HepG2 (cell line): ENCODE measurements around the gene KIRREL3. TPM values are rescaled to one million over a fixed set of nuclear protein-coding genes. Genes with fewer than 3 reads are reported as not detected.

ENCODE experiments used
- ATAC-seq: fragments of 200-7000 bp; cut with Tn5 transposase; 3 replicates; pipeline ENCODE4 v1.9.1; 2020; ENCODE audit warnings: mild to moderate bottlenecking, moderate library complexity
- BruUV-seq: library from RNA; stranded (reverse); fragments of 400-500 nt; replicated peaks from 2 replicates; lab custom pipeline; 2021; lab: Mats Ljungman, UMichigan
- CTCF ChIA-PET: fragments of 300-600 bp; formaldehyde crosslinking; extraction: SDS; loops from one replicate; lab custom pipeline; 2021; ENCODE audit warnings: low total read pairs, inconsistent platforms, low intra/inter-chr PET ratio; lab: Yijun Ruan, JAX
- POLR2A ChIA-PET: fragments of 350-600 bp; sonication (Branson Sonifier 250); formaldehyde crosslinking; loops from one replicate; lab custom pipeline; 2020; ENCODE audit warnings: antibody characterized with exemption, inconsistent platforms; lab: Yijun Ruan, JAX
- DNase-seq: peaks from one replicate; pipeline ENCODE4 v3.0.0-alpha.2; 2015; ENCODE audit warnings: low spot score
- FAIRE-seq: peaks from 3 replicates; lab custom pipeline; 2011; peaks lifted over from hg19 to GRCh38; lab: Jason Lieb, UNC
- H2AFZ ChIP-seq: one replicate; pipeline ENCODE4 v1.6.1; 2011; ENCODE audit warnings: low read length, inconsistent platforms
- H3K27ac ChIP-seq: fragments of 300-600 bp; 3 replicates; pipeline ENCODE4 v1.8.0; 2011; ENCODE audit warnings: mixed run types, mild to moderate bottlenecking, mixed read lengths, low read length, inconsistent platforms; ENCODE audit not compliant: insufficient read depth; ENCODE audit errors: extremely low read length
- H3K27me3 ChIP-seq, 2 experiments: fragments of 200-600 bp in 1 of 2; 2 replicates in 1 of 2; 3 replicates in 1 of 2; pipeline versions ENCODE4 v1.6.0 to v1.8.0; 2011; ENCODE audit warnings: low read length in 2 of 2, mild to moderate bottlenecking in 2 of 2, moderate library complexity in 2 of 2, inconsistent platforms in 1 of 2; ENCODE audit not compliant: insufficient read depth in 2 of 2, control insufficient read depth in 1 of 2
- H3K36me3 ChIP-seq, 2 experiments: fragments of 200-600 bp in 1 of 2; replicated peaks in 1 of 2; 2 replicates in 1 of 2; 3 replicates in 1 of 2; pipeline versions ENCODE4 v1.5.1 to v1.8.0; 2011; ENCODE audit warnings: low read length in 2 of 2, inconsistent platforms in 1 of 2; ENCODE audit not compliant: insufficient read depth in 2 of 2, control insufficient read depth in 1 of 2
- H3K4me1 ChIP-seq: 2 replicates; pipeline ENCODE4 v1.5.1; 2012; ENCODE audit warnings: low read length, inconsistent platforms; ENCODE audit not compliant: insufficient read depth
- H3K4me2 ChIP-seq: 2 replicates; pipeline ENCODE4 v1.6.0; 2011; ENCODE audit warnings: low read depth, low read length, inconsistent platforms
- H3K4me3 ChIP-seq, 3 experiments: fragments of 200-600 bp in 1 of 3; sonication (generic), shearing (Covaris generic) in 1 of 3; replicated peaks in 1 of 3; 2 replicates each; pipeline ENCODE4 v1.5.1; 2011 to 2016; ENCODE audit warnings: low read length in 3 of 3, inconsistent platforms in 2 of 3, low read depth in 2 of 3, mild to moderate bottlenecking in 2 of 3, control low read depth in 1 of 3, mixed read lengths in 1 of 3; ENCODE audit not compliant: insufficient read depth in 1 of 3
- H3K79me2 ChIP-seq: one replicate; pipeline ENCODE4 v1.6.1; 2011; ENCODE audit warnings: low read length, inconsistent platforms; ENCODE audit not compliant: insufficient read depth
- H3K9ac ChIP-seq: 2 replicates; pipeline ENCODE4 v1.6.0; 2011; ENCODE audit warnings: mild to moderate bottlenecking, low read depth, low read length, inconsistent platforms; ENCODE audit not compliant: insufficient read depth
- H3K9me3 ChIP-seq: 2 replicates; pipeline ENCODE4 v1.5.1; 2012; ENCODE audit warnings: mild to moderate bottlenecking, low read length
- H4K20me1 ChIP-seq: 2 replicates; pipeline ENCODE4 v1.6.0; 2011; ENCODE audit warnings: inconsistent platforms, mild to moderate bottlenecking, low read length, moderate library complexity; ENCODE audit not compliant: insufficient read depth
- WGBS: methylation state at CpG from one replicate; pipeline ENCODE4 v1.1.6; 2017; ENCODE audit warnings: low lambda C conversion rate; 5-methylcytosine and 5-hydroxymethylcytosine counted together
- in situ Hi-C: cut with HindIII; loops from 2 replicates; pipeline ENCODE4 v1.10.0; 2017; ENCODE audit warnings: low pct_unique_long_range_greater_than_20kb; ENCODE audit not compliant: extremely low pct_ligation_motif_present
- intact Hi-C: fragments of 100-400 bp; cut with micrococcal nuclease; formaldehyde crosslinking; loops from one replicate; pipeline ENCODE4 v1.10.0; 2022; ENCODE audit not compliant: unreplicated experiment
- polyA plus RNA-seq, 8 experiments: library from polyadenylated mRNA; depleted of rRNA in 3 of 8; stranded (reverse) in 7 of 8; unstranded in 1 of 8; fragments of >200 nt; fragmentation: Illumina TruSeq in 4 of 8; extraction: Trizol in 4 of 8; gene quantifications; 2 replicates each; pipeline versions ENCODE4 v1.2.1 to v1.2.3, GENCODE V29; 2011 to 2016; ENCODE audit warnings: low read depth in 4 of 8, missing spikeins in 1 of 8, mixed read lengths in 1 of 8; ENCODE audit not compliant: insufficient read depth in 1 of 8
- total RNA-seq, 5 experiments: library from RNA; depleted of rRNA; stranded (reverse); fragments of >200 nt; fragmentation: Illumina TruSeq; extraction: Trizol; gene quantifications; 2 replicates each; pipeline ENCODE4 v1.2.3, GENCODE V29; 2016; ENCODE audit warnings: low read depth in 1 of 5
- TF ChIP-seq, protein P1 (sequence below), 2 experiments: IDR thresholded peaks; 2 replicates each; pipeline ENCODE4 v1.6.1; 2011 to 2012; ENCODE audit warnings: low read length in 2 of 2, borderline replicate concordance in 1 of 2, low read depth in 1 of 2, mild to moderate bottlenecking in 1 of 2, moderate library complexity in 1 of 2
- TF ChIP-seq, protein P2 (sequence below): sonication (generic); formaldehyde crosslinking; IDR thresholded peaks from 2 replicates; pipeline ENCODE4 v1.4.0; 2020; ENCODE audit warnings: mild to moderate bottlenecking, missing genetic modification reagents

The KIRREL3 gene
- total and polyA plus RNA-seq, 2 of the 13 experiments (the other 11 are each of a cell fraction or from before 2014, with no cell fraction given) = not detected

DNA sequence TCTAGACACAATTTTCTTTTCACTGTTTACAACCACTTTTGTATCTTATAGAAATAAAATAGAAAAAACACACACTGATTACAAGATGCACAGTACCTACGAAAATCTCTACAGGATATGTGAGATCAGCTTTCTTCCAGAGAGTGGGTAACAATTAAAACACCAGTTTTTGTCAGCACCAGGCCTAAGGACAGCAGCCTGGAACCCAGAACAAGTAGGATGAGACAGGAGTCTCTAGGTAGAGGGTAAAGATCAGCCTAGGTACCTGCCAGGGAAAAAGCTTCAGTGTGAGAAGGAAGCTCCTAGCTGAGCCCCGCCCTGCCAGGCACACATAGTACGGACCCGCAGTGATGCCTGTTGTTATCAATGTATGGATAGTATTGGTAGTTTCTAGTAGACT lies 61.9 kb downstream of the KIRREL3 start:
- Histone ChIP-seq H2AFZ (no peak overlapping the region), H3K4me1 (no peaks in the 10 kb centered on the region), H3K9ac (no peak overlapping the region), H3K4me3 (no peak overlapping the region), H3K27me3 (peaks cover 0 to 6% of the 10 kb centered on the region in 2 experiments; a peak in 2 of 5 replicates), H3K9me3 (no peaks in the 10 kb centered on the region), H3K36me3 (no peaks in the 10 kb centered on the region), H4K20me1 (no peaks in the 10 kb centered on the region), H3K27ac (no peak overlapping the region), H3K79me2 (no peaks in the 10 kb centered on the region), H3K4me2 (no peak overlapping the region)
- DNase-seq (no peak), ATAC-seq (no peak), FAIRE-seq (no peak)
- in situ Hi-C loops (no loop called here), intact Hi-C loops (no loop called here)
- BruUV-seq = no TSS peak
- POLR2A ChIA-PET = no interaction called here
- TF ChIP-seq, protein P1, sequence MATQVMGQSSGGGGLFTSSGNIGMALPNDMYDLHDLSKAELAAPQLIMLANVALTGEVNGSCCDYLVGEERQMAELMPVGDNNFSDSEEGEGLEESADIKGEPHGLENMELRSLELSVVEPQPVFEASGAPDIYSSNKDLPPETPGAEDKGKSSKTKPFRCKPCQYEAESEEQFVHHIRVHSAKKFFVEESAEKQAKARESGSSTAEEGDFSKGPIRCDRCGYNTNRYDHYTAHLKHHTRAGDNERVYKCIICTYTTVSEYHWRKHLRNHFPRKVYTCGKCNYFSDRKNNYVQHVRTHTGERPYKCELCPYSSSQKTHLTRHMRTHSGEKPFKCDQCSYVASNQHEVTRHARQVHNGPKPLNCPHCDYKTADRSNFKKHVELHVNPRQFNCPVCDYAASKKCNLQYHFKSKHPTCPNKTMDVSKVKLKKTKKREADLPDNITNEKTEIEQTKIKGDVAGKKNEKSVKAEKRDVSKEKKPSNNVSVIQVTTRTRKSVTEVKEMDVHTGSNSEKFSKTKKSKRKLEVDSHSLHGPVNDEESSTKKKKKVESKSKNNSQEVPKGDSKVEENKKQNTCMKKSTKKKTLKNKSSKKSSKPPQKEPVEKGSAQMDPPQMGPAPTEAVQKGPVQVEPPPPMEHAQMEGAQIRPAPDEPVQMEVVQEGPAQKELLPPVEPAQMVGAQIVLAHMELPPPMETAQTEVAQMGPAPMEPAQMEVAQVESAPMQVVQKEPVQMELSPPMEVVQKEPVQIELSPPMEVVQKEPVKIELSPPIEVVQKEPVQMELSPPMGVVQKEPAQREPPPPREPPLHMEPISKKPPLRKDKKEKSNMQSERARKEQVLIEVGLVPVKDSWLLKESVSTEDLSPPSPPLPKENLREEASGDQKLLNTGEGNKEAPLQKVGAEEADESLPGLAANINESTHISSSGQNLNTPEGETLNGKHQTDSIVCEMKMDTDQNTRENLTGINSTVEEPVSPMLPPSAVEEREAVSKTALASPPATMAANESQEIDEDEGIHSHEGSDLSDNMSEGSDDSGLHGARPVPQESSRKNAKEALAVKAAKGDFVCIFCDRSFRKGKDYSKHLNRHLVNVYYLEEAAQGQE (IDR thresholded peaks at IDR 0.05; ENCODE audit: borderline replicate concordance in 1 of 2, low read depth in 1 of 2, low read length in 2 of 2) = peak in 1 of 2 experiments; percentile 78; a peak in 1 of 4 replicates
- TF ChIP-seq, protein P2, sequence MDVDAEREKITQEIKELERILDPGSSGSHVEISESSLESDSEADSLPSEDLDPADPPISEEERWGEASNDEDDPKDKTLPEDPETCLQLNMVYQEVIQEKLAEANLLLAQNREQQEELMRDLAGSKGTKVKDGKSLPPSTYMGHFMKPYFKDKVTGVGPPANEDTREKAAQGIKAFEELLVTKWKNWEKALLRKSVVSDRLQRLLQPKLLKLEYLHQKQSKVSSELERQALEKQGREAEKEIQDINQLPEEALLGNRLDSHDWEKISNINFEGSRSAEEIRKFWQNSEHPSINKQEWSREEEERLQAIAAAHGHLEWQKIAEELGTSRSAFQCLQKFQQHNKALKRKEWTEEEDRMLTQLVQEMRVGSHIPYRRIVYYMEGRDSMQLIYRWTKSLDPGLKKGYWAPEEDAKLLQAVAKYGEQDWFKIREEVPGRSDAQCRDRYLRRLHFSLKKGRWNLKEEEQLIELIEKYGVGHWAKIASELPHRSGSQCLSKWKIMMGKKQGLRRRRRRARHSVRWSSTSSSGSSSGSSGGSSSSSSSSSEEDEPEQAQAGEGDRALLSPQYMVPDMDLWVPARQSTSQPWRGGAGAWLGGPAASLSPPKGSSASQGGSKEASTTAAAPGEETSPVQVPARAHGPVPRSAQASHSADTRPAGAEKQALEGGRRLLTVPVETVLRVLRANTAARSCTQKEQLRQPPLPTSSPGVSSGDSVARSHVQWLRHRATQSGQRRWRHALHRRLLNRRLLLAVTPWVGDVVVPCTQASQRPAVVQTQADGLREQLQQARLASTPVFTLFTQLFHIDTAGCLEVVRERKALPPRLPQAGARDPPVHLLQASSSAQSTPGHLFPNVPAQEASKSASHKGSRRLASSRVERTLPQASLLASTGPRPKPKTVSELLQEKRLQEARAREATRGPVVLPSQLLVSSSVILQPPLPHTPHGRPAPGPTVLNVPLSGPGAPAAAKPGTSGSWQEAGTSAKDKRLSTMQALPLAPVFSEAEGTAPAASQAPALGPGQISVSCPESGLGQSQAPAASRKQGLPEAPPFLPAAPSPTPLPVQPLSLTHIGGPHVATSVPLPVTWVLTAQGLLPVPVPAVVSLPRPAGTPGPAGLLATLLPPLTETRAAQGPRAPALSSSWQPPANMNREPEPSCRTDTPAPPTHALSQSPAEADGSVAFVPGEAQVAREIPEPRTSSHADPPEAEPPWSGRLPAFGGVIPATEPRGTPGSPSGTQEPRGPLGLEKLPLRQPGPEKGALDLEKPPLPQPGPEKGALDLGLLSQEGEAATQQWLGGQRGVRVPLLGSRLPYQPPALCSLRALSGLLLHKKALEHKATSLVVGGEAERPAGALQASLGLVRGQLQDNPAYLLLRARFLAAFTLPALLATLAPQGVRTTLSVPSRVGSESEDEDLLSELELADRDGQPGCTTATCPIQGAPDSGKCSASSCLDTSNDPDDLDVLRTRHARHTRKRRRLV (CRISPR knock-in tag) = no peak
- CTCF ChIA-PET = no interaction called here
- WGBS = 34% methylated on average over 4 of the region's 4 CpGs
